K562 (cell line): ENCODE data around the gene SPEM1.

Experiments
- KLF6 ChIP-seq: fragments of 250-450 bp; sonication (Bioruptor Pico); IDR thresholded peaks from 2 replicates; pipeline ENCODE4 v1.4.0; 2020; ENCODE audit warnings: mild to moderate bottlenecking, moderate library complexity, borderline replicate concordance
- MYC ChIP-seq, 2 experiments: fragments of 250-450 bp in 1 of 2; sonication (Bioruptor Pico) in 1 of 2; IDR thresholded peaks; 2 replicates each; pipeline versions ENCODE4 v1.5.1 to v1.6.1; 2012 to 2021; ENCODE audit warnings: low read depth in 2 of 2, borderline replicate concordance in 1 of 2, improper control_type of control experiment in 1 of 2, low read length in 1 of 2, mild to moderate bottlenecking in 1 of 2, moderate library complexity in 1 of 2
- PCBP2 ChIP-seq: fragments of 200-400 bp; formaldehyde crosslinking; IDR thresholded peaks from 2 replicates; pipeline ENCODE4 v1.6.1; 2018; ENCODE audit warnings: low read length, low read depth, mild to moderate bottlenecking, moderate library complexity; ENCODE audit not compliant: poor library complexity, severe bottlenecking
- SPI1 ChIP-seq: IDR thresholded peaks from 2 replicates; pipeline ENCODE4 v1.6.1; 2011; ENCODE audit warnings: low read depth, low read length, control low read depth, borderline replicate concordance
- TF ChIP-seq, protein P1 (sequence below), 3 experiments: IDR thresholded peaks in 2 of 3; conservative IDR thresholded peaks in 1 of 3; 2 replicates each; pipeline ENCODE4 v1.5.1; 2011 to 2012; ENCODE audit warnings: low read length in 3 of 3, mild to moderate bottlenecking in 3 of 3, control low read depth in 2 of 3, improper control_type of control experiment in 1 of 3, inconsistent platforms in 1 of 3, low read depth in 1 of 3, mixed read lengths in 1 of 3, moderate library complexity in 1 of 3; ENCODE audit not compliant: insufficient read depth in 2 of 3

DNA sequence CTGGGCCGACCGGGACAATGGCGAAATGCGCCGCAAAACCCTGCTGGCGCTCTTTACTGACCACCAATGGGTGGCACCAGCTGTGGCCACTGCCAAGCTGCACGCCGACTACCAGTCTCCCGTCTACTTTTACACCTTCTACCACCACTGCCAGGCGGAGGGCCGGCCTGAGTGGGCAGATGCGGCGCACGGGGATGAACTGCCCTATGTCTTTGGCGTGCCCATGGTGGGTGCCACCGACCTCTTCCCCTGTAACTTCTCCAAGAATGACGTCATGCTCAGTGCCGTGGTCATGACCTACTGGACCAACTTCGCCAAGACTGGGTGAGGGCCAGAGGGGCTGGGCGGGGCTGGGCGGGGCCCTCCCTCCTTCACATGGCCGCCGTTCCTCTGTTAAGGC lies 4.3 kb upstream of the SPEM1 start:
- TF ChIP-seq SPI1 (no peak), PCBP2 (no peak), MYC (IDR thresholded peaks at IDR 0.05; ENCODE audit: low read depth, low read length) (no peak), MYC (CRISPR knock-in tag; IDR thresholded peaks at IDR 0.05; ENCODE audit: borderline replicate concordance, low read depth) (no peak), KLF6 (CRISPR knock-in tag) (no peak)
- TF ChIP-seq, protein P1, sequence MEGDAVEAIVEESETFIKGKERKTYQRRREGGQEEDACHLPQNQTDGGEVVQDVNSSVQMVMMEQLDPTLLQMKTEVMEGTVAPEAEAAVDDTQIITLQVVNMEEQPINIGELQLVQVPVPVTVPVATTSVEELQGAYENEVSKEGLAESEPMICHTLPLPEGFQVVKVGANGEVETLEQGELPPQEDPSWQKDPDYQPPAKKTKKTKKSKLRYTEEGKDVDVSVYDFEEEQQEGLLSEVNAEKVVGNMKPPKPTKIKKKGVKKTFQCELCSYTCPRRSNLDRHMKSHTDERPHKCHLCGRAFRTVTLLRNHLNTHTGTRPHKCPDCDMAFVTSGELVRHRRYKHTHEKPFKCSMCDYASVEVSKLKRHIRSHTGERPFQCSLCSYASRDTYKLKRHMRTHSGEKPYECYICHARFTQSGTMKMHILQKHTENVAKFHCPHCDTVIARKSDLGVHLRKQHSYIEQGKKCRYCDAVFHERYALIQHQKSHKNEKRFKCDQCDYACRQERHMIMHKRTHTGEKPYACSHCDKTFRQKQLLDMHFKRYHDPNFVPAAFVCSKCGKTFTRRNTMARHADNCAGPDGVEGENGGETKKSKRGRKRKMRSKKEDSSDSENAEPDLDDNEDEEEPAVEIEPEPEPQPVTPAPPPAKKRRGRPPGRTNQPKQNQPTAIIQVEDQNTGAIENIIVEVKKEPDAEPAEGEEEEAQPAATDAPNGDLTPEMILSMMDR (IDR thresholded peaks at IDR 0.05 in 2 of 3, conservative IDR thresholded peaks at IDR 0.05 in 1 of 3; ENCODE audit: insufficient read depth in 2 of 3, low read depth in 1 of 3, low read length in 3 of 3) = no peak
